ENCODE data around the gene MEGF8. TPM values are rescaled to one million over a fixed set of nuclear protein-coding genes. Genes with fewer than 3 reads are reported as not detected.

Gene MEGF8
- total and polyA plus RNA-seq, 10 of the 15 experiments (the other 5 are each of a cell fraction or from before 2014, with no cell fraction given), result 0.43 to 12.8 (median 2.7) TPM

DNA sequence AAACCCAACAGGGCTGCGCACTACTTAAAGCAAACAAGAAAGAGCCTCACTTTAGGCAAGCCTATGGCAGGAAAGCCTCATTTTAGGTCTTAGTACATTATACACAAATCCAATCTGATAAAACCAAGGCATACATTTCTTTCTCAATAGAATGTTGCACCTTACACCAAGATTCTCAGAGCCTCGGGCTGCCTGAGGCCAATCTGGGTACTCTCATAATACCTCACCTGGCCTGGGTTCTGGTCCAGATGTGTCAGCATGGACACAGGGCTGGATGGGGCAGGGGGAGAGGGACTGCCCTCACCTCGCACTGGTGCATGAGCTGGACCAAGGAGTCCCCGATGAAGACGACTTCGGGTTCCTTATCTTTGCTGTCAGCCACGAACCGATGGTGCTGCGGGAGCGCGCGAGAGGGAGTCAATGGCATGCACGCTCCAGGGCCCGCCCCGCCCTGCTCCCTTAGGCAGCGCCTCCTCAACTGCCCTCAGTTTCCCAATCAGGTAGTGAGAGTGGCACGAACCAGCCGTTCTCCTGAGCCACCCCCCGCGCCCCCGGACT, 23.7 kb upstream of the MEGF8 start, which contains the start of gene PRR19 (continued):
- TF ChIP-seq MTA3 (IDR thresholded peaks at IDR 0.05; ENCODE audit: borderline replicate concordance, low read length) (no peak), POLR2A (IDR thresholded peaks at IDR 0.05; ENCODE audit: low read depth, low read length) (no peak), ZBED1 (IDR thresholded peaks at IDR 0.05; ENCODE audit: borderline replicate concordance) (no peak), FOS (IDR thresholded peaks at IDR 0.05; ENCODE audit: borderline replicate concordance, extremely low read depth, insufficient read length) (no peak)

DNA sequence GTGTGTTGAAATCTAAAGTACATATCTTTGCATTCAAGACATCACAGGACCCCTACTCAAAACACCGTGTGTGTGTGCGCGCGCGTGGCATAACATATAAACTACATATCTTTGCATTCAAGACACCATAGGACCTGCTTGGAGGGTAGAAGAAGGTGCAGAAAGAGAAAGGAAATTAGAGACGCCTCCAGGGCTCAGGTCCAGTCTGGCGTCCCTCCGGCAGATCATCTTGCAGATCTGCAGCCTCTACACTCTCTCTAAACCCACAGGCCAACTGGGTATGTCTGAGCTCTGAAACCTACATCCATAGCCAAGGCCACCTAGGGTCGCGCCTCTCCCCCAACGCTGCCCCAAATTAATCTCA, 22.4 kb upstream of the MEGF8 start:
- ChIA-PET POLR2A (interaction anchor here (1.0 kb wide), 1 partner anchor 83 kb away, joined by 5 read pairs; the partner anchor contains the start of gene ZNF526), SMC1A (ENCODE audit: uncharacterized antibody, unreplicated experiment) (interaction anchor here (1.0 kb wide), 1 partner anchor 24 kb away, joined by 3 read pairs; no protein-coding TSS in a partner anchor), RAD21 (ENCODE audit: unreplicated experiment) (interaction anchor here (1.0 to 1.2 kb wide), 2 partner anchors 170 to 174 kb away, joined by 3 read pairs; no protein-coding TSS in a partner anchor), CTCF (interaction anchor here (0.7 to 1.4 kb wide), 3 partner anchors 18 to 170 kb away, joined by 3 to 6 read pairs (median 3); partner anchors contain the start of gene POU2F2)
- 91% methylated on average over 11 of the region's 11 CpGs for WGBS (ENCODE audit: insufficient coverage, insufficient replicate concordance, low lambda C conversion rate, missing lambda C conversion rate)
- peak overlapping the region; percentile 75; the same call in 1 of the 2 replicates for H3K9ac ChIP-seq (ENCODE audit: control insufficient read depth, insufficient read depth, low read length)
- in situ Hi-C loops (cut with MboI) (no loop called here), intact Hi-C loops (cut with micrococcal nuclease; ENCODE audit: unreplicated experiment) (no loop called here)
- H3K79me2 ChIP-seq (ENCODE audit: control insufficient read depth, insufficient read depth, low read length), result no peaks in the 10 kb centered on the region; the same call in 1 of the 2 replicates
- TF ChIP-seq CBX3 (IDR thresholded peaks at IDR 0.05; ENCODE audit: borderline replicate concordance, low read depth) (no peak), SPI1 (IDR thresholded peaks at IDR 0.05; ENCODE audit: borderline replicate concordance, insufficient read depth, low read depth, low read length) (no peak), TCF7 (IDR thresholded peaks at IDR 0.05; ENCODE audit: borderline replicate concordance) (no peak), HCFC1 (IDR thresholded peaks at IDR 0.05; ENCODE audit: low read length) (no peak), STAT1 (conservative IDR thresholded peaks at IDR 0.05) (0 out of 2 replicates have a peak, but pooled peaks have one; percentile 41), NBN (IDR thresholded peaks at IDR 0.05) (no peak), LARP7 (IDR thresholded peaks at IDR 0.05) (no peak)
- TF ChIP-seq, protein P1, sequence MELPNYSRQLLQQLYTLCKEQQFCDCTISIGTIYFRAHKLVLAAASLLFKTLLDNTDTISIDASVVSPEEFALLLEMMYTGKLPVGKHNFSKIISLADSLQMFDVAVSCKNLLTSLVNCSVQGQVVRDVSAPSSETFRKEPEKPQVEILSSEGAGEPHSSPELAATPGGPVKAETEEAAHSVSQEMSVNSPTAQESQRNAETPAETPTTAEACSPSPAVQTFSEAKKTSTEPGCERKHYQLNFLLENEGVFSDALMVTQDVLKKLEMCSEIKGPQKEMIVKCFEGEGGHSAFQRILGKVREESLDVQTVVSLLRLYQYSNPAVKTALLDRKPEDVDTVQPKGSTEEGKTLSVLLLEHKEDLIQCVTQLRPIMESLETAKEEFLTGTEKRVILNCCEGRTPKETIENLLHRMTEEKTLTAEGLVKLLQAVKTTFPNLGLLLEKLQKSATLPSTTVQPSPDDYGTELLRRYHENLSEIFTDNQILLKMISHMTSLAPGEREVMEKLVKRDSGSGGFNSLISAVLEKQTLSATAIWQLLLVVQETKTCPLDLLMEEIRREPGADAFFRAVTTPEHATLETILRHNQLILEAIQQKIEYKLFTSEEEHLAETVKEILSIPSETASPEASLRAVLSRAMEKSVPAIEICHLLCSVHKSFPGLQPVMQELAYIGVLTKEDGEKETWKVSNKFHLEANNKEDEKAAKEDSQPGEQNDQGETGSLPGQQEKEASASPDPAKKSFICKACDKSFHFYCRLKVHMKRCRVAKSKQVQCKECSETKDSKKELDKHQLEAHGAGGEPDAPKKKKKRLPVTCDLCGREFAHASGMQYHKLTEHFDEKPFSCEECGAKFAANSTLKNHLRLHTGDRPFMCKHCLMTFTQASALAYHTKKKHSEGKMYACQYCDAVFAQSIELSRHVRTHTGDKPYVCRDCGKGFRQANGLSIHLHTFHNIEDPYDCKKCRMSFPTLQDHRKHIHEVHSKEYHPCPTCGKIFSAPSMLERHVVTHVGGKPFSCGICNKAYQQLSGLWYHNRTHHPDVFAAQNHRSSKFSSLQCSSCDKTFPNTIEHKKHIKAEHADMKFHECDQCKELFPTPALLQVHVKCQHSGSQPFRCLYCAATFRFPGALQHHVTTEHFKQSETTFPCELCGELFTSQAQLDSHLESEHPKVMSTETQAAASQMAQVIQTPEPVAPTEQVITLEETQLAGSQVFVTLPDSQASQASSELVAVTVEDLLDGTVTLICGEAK (IDR thresholded peaks at IDR 0.05; ENCODE audit: borderline replicate concordance), result 0 out of 2 replicates have a peak, but pooled peaks have one; percentile 0
- TF ChIP-seq, protein P2, sequence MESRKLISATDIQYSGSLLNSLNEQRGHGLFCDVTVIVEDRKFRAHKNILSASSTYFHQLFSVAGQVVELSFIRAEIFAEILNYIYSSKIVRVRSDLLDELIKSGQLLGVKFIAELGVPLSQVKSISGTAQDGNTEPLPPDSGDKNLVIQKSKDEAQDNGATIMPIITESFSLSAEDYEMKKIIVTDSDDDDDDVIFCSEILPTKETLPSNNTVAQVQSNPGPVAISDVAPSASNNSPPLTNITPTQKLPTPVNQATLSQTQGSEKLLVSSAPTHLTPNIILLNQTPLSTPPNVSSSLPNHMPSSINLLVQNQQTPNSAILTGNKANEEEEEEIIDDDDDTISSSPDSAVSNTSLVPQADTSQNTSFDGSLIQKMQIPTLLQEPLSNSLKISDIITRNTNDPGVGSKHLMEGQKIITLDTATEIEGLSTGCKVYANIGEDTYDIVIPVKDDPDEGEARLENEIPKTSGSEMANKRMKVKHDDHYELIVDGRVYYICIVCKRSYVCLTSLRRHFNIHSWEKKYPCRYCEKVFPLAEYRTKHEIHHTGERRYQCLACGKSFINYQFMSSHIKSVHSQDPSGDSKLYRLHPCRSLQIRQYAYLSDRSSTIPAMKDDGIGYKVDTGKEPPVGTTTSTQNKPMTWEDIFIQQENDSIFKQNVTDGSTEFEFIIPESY (IDR thresholded peaks at IDR 0.05), result peak; percentile 36; the same call in 1 of the 2 replicates
- FAIRE-seq, result no peak
- H3K36me3 ChIP-seq (ENCODE audit: control insufficient read depth in 2 of 2, insufficient read depth in 2 of 2, low read length in 1 of 2), result no peaks in the 10 kb centered on the region
- H4K20me1 ChIP-seq (ENCODE audit: control insufficient read depth, insufficient read depth), result no peaks in the 10 kb centered on the region
- H3K27me3 ChIP-seq (replicated peaks in 1 of 2; ENCODE audit: control insufficient read depth in 2 of 2, insufficient read depth in 2 of 2, low read length in 1 of 2), result no peaks in the 10 kb centered on the region
- no peak for DNase-seq (ENCODE audit: low read depth, low spot score)
- peaks cover 7% of the 10 kb centered on the region for H3K4me1 ChIP-seq (ENCODE audit: control insufficient read depth, insufficient read depth, low read length)
- H2AFZ ChIP-seq (ENCODE audit: control insufficient read depth, low read depth, low read length), result peak overlapping the region; percentile 94
- peak overlapping the region; percentile 68 for H3K4me2 ChIP-seq (ENCODE audit: control insufficient read depth, insufficient read depth)
- BruUV-seq (replicated peaks), result no TSS peak
- no peaks in the 10 kb centered on the region for H3K9me3 ChIP-seq (replicated peaks; ENCODE audit: control insufficient read depth, insufficient read depth, low read length)
- no peak overlapping the region; the same call in 1 of the 2 replicates for H3K4me3 ChIP-seq
- H3K27ac ChIP-seq (ENCODE audit: control insufficient read depth, insufficient read depth), result peak overlapping the region; percentile 50; the same call in 1 of the 2 replicates
- no peak for ATAC-seq

Measured in GM12878 (cell line).